ENCODE measurements around the gene WDR86. TPM values are rescaled to one million over a fixed set of nuclear protein-coding genes. Genes with fewer than 3 reads are reported as not detected.

The WDR86 gene
- total RNA-seq, 3 donors from 2014 or later: 0.27 to 0.46 (median 0.37) TPM

- DNase-seq: no peak
- no peaks in the 10 kb centered on the region for H3K36me3 Mint-ChIP-seq (ENCODE audit: insufficient read depth)
- no peaks in the 10 kb centered on the region for H3K27me3 Mint-ChIP-seq (ENCODE audit: low read depth)
Measured at GRCh38 chr7:151426904-151427704, 17.3 kb upstream of the WDR86 start.

GRCh38 chr7:151426441-151426903, 16.6 kb upstream of the WDR86 start:
- Mint-ChIP-seq H3K27me3 (ENCODE audit: low read depth) (no peaks in the 10 kb centered on the region), H3K4me1 (ENCODE audit: low read depth) (peaks cover 41% of the 10 kb centered on the region), H3K9me3 (no peaks in the 10 kb centered on the region), H3K4me3 (no peak overlapping the region), H3K36me3 (ENCODE audit: insufficient read depth) (no peaks in the 10 kb centered on the region)
- DNase-seq (no peak), ATAC-seq (no peak)

More at GRCh38 chr7:151426904-151427704, 17.3 kb upstream of the WDR86 start:
- no peak overlapping the region for H3K4me3 Mint-ChIP-seq
- no peak for ATAC-seq
- no peaks in the 10 kb centered on the region for H3K9me3 Mint-ChIP-seq
- peaks cover 48% of the 10 kb centered on the region for H3K4me1 Mint-ChIP-seq (ENCODE audit: low read depth)

GRCh38 chr7:151425670-151426440, 16.0 kb upstream of the WDR86 start:
- no peak overlapping the region for H3K4me3 Mint-ChIP-seq

GRCh38 chr7:151424799-151425198, 15.0 kb upstream of the WDR86 start:
- DNase-seq (no peak), ATAC-seq (no peak)
- no peaks in the 10 kb centered on the region for H3K36me3 Mint-ChIP-seq (ENCODE audit: insufficient read depth)
- no peaks in the 10 kb centered on the region for H3K9me3 Mint-ChIP-seq
- no peaks in the 10 kb centered on the region for H3K27me3 Mint-ChIP-seq (ENCODE audit: low read depth)
- H3K4me3 Mint-ChIP-seq: no peak overlapping the region
- peaks cover 29% of the 10 kb centered on the region for H3K4me1 Mint-ChIP-seq (ENCODE audit: low read depth)

More at GRCh38 chr7:151425670-151426440, 16.0 kb upstream of the WDR86 start:
- no peaks in the 10 kb centered on the region for H3K27me3 Mint-ChIP-seq (ENCODE audit: low read depth)
- peaks cover 38% of the 10 kb centered on the region for H3K4me1 Mint-ChIP-seq (ENCODE audit: low read depth)
- H3K9me3 Mint-ChIP-seq: no peaks in the 10 kb centered on the region
- no peak for DNase-seq
- no peak for ATAC-seq
- H3K36me3 Mint-ChIP-seq (ENCODE audit: insufficient read depth): no peaks in the 10 kb centered on the region

DNA sequence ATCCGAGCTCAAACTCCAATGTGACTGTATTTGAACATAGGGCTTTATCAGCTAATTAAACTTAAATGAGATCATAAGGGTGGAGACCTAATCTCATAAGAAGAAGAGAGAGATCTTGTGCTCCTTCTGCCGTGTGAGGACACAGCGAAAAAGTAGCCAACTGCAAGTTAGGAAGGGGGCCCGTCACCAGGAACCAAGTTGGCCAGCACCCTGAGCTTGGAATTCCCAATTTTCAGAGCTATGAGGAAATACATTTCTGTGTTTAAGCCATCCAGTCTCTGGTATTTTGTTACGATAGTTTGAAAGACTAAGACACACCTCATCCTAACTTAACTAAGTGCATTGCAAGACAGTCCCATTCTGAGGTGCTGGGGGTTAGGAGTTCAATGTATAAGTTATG, 14.1 kb upstream of the WDR86 start:
- H3K9me3 Mint-ChIP-seq: no peaks in the 10 kb centered on the region
- no peaks in the 10 kb centered on the region for H3K27me3 Mint-ChIP-seq (ENCODE audit: low read depth)
- DNase-seq (no peak), ATAC-seq (no peak)
- no peak overlapping the region for H3K4me3 Mint-ChIP-seq
- no peaks in the 10 kb centered on the region for H3K36me3 Mint-ChIP-seq (ENCODE audit: insufficient read depth)
- peaks cover 21% of the 10 kb centered on the region for H3K4me1 Mint-ChIP-seq (ENCODE audit: low read depth)

DNA sequence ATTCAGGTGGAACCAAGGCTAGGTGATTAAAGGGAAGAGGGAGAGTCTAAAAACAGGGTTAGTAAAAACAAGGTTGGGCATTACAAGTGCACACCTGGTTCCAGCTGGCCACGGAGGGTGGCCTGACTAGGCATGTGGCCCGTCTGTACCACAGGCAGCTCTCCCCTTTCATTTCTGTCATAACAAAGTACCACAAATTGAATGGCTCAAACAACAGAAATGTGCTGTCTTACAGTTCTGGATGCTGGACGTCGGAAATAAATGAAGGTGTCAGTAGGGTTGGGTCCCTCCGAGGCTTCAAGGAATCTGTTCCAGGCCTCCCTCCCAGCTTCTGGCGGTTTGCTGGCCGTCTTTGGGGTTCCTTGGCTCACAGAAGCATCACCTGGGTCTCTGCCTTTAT, 13.4 kb upstream of the WDR86 start:
- H3K36me3 Mint-ChIP-seq (ENCODE audit: insufficient read depth): no peaks in the 10 kb centered on the region
- peaks cover 2% of the 10 kb centered on the region for H3K9me3 Mint-ChIP-seq
- H3K4me1 Mint-ChIP-seq (ENCODE audit: low read depth): peaks cover 13% of the 10 kb centered on the region
- no peak overlapping the region for H3K4me3 Mint-ChIP-seq
- DNase-seq (no peak), ATAC-seq (no peak)
- no peaks in the 10 kb centered on the region for H3K27me3 Mint-ChIP-seq (ENCODE audit: low read depth)

DNA sequence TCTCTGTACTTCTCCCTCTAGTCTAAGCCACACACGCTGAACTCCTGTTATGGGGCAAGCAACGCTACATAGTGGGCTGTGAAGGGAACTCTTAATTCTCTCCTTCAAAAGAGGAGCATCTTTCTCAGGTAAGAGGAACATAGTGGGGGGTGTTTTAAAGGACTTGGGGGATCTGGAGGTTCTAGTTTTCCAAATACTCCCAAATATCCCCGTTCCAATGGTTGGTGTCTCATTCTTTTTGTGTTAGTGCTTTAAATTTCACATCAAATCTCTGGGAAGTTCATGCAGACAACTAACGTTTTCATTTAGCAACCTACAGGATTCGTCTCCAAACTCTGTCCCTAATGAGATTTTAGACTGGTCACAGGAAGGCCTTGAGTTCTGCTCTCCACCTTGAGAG, 12.4 kb upstream of the WDR86 start:
- H3K4me1 Mint-ChIP-seq (ENCODE audit: low read depth): peaks cover 5% of the 10 kb centered on the region
- no peak overlapping the region for H3K4me3 Mint-ChIP-seq
- no peak for ATAC-seq
- H3K36me3 Mint-ChIP-seq (ENCODE audit: insufficient read depth): no peaks in the 10 kb centered on the region
- no peaks in the 10 kb centered on the region for H3K27me3 Mint-ChIP-seq (ENCODE audit: low read depth)
- H3K9me3 Mint-ChIP-seq: peaks cover 5% of the 10 kb centered on the region
- no peak for DNase-seq

- no peaks in the 10 kb centered on the region for H3K27me3 Mint-ChIP-seq (ENCODE audit: low read depth)
- no peak overlapping the region for H3K4me3 Mint-ChIP-seq
- no peak for DNase-seq
- ATAC-seq: no peak
- H3K36me3 Mint-ChIP-seq (ENCODE audit: insufficient read depth): no peaks in the 10 kb centered on the region
- H3K4me1 Mint-ChIP-seq (ENCODE audit: low read depth): peaks cover 6% of the 10 kb centered on the region
- H3K9me3 Mint-ChIP-seq: peaks cover 5% of the 10 kb centered on the region
Measured at GRCh38 chr7:151420144-151420543, 10.3 kb upstream of the WDR86 start.

DNA sequence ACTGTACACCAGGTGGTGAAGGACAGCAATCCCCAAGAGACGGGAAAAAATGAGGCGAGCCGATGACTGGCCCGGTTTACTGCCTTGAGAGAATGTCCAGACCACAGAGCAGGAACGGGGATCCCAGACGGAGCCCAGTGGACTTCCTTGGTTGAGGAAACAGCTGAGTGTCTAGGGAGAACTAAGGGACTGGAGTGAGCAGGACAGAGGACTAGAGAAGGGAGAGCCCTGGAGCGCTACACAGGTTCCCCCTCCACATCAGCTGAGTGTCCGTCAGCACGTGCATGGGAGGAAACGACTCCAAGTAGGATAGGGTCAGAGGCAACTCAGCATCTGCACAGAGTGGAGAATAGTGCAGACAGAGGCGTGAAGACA, 7.1 kb upstream of the WDR86 start:
- Mint-ChIP-seq H3K9me3 (peaks cover 10% of the 10 kb centered on the region), H3K4me3 (no peak overlapping the region), H3K36me3 (ENCODE audit: insufficient read depth) (no peaks in the 10 kb centered on the region), H3K4me1 (ENCODE audit: low read depth) (peaks cover 34% of the 10 kb centered on the region), H3K27me3 (ENCODE audit: low read depth) (peaks cover 5% of the 10 kb centered on the region)
- ATAC-seq (no peak), DNase-seq (no peak)

DNA sequence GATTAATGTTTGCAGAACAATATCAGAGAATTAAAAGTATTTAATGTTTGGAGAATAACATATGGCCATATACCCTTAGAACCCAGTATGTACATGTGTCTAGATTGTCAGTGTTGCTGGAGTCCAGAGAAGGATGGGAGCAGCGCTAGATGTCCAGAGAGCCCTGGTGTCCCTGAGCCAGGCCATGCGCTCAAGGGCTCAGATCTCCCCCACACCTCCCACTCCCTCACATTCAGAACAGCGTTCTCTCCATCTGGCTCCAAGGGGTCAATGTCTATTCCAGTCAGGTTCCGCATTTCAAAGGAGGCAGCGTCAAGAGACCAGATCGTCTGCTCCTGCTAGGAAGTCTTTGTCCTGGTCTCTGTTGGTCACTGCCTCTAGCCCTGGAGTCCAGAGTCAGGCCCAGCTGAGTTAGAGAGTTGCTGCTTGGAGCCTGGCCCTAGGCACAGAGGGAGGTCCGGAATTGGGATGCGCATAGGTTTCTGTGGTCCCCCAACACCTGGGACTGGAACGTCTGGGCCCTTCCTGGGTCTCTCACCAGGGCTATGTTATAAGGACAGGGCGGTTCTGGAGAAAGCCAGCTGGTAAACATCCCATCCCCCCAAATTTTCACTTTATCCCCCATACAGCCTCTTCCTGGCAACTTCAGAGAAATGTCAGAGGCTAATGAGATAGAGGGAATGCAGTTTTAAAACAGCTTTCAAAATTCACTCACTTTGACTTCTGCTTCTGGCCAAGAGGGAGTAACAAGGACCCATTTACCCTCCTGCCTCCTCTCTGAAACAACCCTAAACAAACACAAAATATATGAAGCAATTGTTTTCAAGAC, 6.5 kb upstream of the WDR86 start:
- DNase-seq (no peak), ATAC-seq (no peak)
- Mint-ChIP-seq H3K4me3 (no peak overlapping the region), H3K4me1 (ENCODE audit: low read depth) (peaks cover 37% of the 10 kb centered on the region), H3K9me3 (peaks cover 10% of the 10 kb centered on the region), H3K27me3 (ENCODE audit: low read depth) (peaks cover 11% of the 10 kb centered on the region), H3K36me3 (ENCODE audit: insufficient read depth) (no peaks in the 10 kb centered on the region)

GRCh38 chr7:151415375-151416105, 5.7 kb upstream of the WDR86 start:
- ATAC-seq: no peak
- peaks cover 10% of the 10 kb centered on the region for H3K9me3 Mint-ChIP-seq
- H3K4me1 Mint-ChIP-seq (ENCODE audit: low read depth): peaks cover 40% of the 10 kb centered on the region

GRCh38 chr7:151413241-151413640, 3.4 kb upstream of the WDR86 start:
- Mint-ChIP-seq H3K4me3 (no peak overlapping the region), H3K4me1 (ENCODE audit: low read depth) (peaks cover 48% of the 10 kb centered on the region), H3K27me3 (ENCODE audit: low read depth) (peaks cover 28% of the 10 kb centered on the region), H3K36me3 (ENCODE audit: insufficient read depth) (no peaks in the 10 kb centered on the region), H3K9me3 (peaks cover 8% of the 10 kb centered on the region)
- ATAC-seq (no peak), DNase-seq (no peak)

More at GRCh38 chr7:151415375-151416105, 5.7 kb upstream of the WDR86 start:
- H3K27me3 Mint-ChIP-seq (ENCODE audit: low read depth): peaks cover 19% of the 10 kb centered on the region
- H3K36me3 Mint-ChIP-seq (ENCODE audit: insufficient read depth): no peaks in the 10 kb centered on the region
- no peak overlapping the region for H3K4me3 Mint-ChIP-seq
- no peak for DNase-seq

GRCh38 chr7:151412318-151412717, 2.5 kb upstream of the WDR86 start:
- Mint-ChIP-seq H3K36me3 (ENCODE audit: insufficient read depth) (no peaks in the 10 kb centered on the region), H3K4me1 (ENCODE audit: low read depth) (peaks cover 48% of the 10 kb centered on the region), H3K9me3 (peaks cover 5% of the 10 kb centered on the region), H3K4me3 (no peak overlapping the region), H3K27me3 (ENCODE audit: low read depth) (peaks cover 30% of the 10 kb centered on the region)
- ATAC-seq (no peak), DNase-seq (no peak)

Measured in activated T-cell treated with anti-CD3 and anti-CD28 coated beads, Interleukin-2, amount 50 U/mL, for 4 hours (primary cell).